Breast epithelium (tissue), 4 donors: ENCODE results near the gene AGAP1. TPM values are rescaled to one million over a fixed set of nuclear protein-coding genes. Genes with fewer than 3 reads are reported as not detected.

Source experiments
- DNase-seq, 2 donors: peaks; one replicate each; pipeline ENCODE4 v3.0.0-alpha.2; 2019; ENCODE audit warnings: low spot score in 2 of 2
- H3K27ac ChIP-seq, 2 donors: fragments of 200-600 bp; sonication (generic) in 1 of 2; one replicate each; pipeline ENCODE4 v1.5.1; 2016 to 2019; ENCODE audit warnings: mild to moderate bottlenecking in 1 of 2
- H3K27me3 ChIP-seq, 2 donors: fragments of 200-600 bp; sonication (generic) in 1 of 2; one replicate each; pipeline versions ENCODE4 v1.5.1 to v1.6.0; 2017 to 2019; ENCODE audit warnings: control low read depth in 1 of 2, mild to moderate bottlenecking in 1 of 2
- H3K36me3 ChIP-seq: fragments of 200-600 bp; one replicate; pipeline ENCODE4 v1.5.1; 2019
- H3K4me1 ChIP-seq, 2 donors: fragments of 200-600 bp; sonication (generic); one replicate each; pipeline ENCODE4 v1.5.1; 2016 to 2019; ENCODE audit warnings: control low read depth in 1 of 2
- H3K4me3 ChIP-seq, 3 donors: fragments of 200-600 bp; sonication (generic); 1 replicate in 2 of 3; 2 replicates in 1 of 3; pipeline ENCODE4 v1.5.1; 2016 to 2019; ENCODE audit warnings: mild to moderate bottlenecking in 3 of 3, moderate library complexity in 2 of 3
- H3K9me3 ChIP-seq, 2 donors: fragments of 200-600 bp; sonication (generic) in 1 of 2; one replicate each; pipeline ENCODE4 v1.5.1; 2016 to 2019; ENCODE audit warnings: control low read depth in 1 of 2
- POLR2A ChIP-seq: fragments of 450-650 bp; IDR thresholded peaks from one replicate; pipeline ENCODE4 v1.6.1; 2016; ENCODE audit warnings: antibody characterized with exemption, mild to moderate bottlenecking, moderate library complexity
- POLR2AphosphoS5 ChIP-seq, 3 donors: sonication (generic); formaldehyde crosslinking; IDR thresholded peaks; one replicate each; pipeline ENCODE4 v1.6.1; 2017; ENCODE audit warnings: antibody characterized with exemption in 3 of 3
- intact Hi-C: fragments of 100-400 bp; cut with DNase I; formaldehyde crosslinking; loops from one replicate; pipeline ENCODE4 v1.15.1; 2023; ENCODE audit warnings: low total_unique reads
- total RNA-seq, 3 donors: library from RNA; depleted of rRNA; stranded (reverse); fragments of >200 nt; gene quantifications; one replicate each; pipeline ENCODE4 v1.1.0, GENCODE V29; 2016
- TF ChIP-seq, protein P1 (sequence below), 3 donors: fragments of 450-650 bp; IDR thresholded peaks; one replicate each; pipeline ENCODE4 v1.5.1; 2016 to 2017; ENCODE audit warnings: antibody characterized with exemption in 3 of 3, mild to moderate bottlenecking in 3 of 3, moderate library complexity in 3 of 3

Gene AGAP1
- total RNA-seq, 3 donors from 2014 or later, result 19.7 to 27.1 (median 25.9) TPM

DNA sequence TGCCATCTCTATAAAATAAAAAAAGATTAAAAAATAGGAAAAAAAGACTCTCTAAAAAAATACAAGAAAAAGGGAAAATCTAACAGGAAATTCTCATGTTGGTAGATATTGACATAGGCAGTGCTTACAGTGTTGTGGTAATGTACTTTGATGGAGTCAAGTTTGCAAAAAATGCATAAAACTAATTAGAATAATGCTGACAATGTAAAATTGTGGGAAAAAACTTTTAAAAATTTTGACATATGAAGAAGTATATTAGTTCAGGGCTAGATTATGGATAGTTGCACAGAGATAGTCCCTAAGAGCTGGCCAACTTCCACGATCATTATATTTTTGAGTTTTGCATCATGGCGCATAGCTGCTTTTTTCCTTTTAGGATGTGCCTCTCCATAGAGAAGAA, 601.7 kb downstream of the AGAP1 start:
- intact Hi-C loops, result no loop called here
- no peaks in the 10 kb centered on the region for H3K36me3 ChIP-seq
- TF ChIP-seq POLR2AphosphoS5 (IDR thresholded peaks at IDR 0.05), result no peak
- TF ChIP-seq POLR2A, result no peak
- TF ChIP-seq, protein P1, sequence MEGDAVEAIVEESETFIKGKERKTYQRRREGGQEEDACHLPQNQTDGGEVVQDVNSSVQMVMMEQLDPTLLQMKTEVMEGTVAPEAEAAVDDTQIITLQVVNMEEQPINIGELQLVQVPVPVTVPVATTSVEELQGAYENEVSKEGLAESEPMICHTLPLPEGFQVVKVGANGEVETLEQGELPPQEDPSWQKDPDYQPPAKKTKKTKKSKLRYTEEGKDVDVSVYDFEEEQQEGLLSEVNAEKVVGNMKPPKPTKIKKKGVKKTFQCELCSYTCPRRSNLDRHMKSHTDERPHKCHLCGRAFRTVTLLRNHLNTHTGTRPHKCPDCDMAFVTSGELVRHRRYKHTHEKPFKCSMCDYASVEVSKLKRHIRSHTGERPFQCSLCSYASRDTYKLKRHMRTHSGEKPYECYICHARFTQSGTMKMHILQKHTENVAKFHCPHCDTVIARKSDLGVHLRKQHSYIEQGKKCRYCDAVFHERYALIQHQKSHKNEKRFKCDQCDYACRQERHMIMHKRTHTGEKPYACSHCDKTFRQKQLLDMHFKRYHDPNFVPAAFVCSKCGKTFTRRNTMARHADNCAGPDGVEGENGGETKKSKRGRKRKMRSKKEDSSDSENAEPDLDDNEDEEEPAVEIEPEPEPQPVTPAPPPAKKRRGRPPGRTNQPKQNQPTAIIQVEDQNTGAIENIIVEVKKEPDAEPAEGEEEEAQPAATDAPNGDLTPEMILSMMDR (IDR thresholded peaks at IDR 0.05), result no peak
- no peak overlapping the region for H3K27ac ChIP-seq
- H3K9me3 ChIP-seq, result no peaks in the 10 kb centered on the region
- no peak overlapping the region for H3K4me3 ChIP-seq
- DNase-seq, result no peak
- H3K27me3 ChIP-seq, result no peaks in the 10 kb centered on the region
- H3K4me1 ChIP-seq, result no peaks in the 10 kb centered on the region

DNA sequence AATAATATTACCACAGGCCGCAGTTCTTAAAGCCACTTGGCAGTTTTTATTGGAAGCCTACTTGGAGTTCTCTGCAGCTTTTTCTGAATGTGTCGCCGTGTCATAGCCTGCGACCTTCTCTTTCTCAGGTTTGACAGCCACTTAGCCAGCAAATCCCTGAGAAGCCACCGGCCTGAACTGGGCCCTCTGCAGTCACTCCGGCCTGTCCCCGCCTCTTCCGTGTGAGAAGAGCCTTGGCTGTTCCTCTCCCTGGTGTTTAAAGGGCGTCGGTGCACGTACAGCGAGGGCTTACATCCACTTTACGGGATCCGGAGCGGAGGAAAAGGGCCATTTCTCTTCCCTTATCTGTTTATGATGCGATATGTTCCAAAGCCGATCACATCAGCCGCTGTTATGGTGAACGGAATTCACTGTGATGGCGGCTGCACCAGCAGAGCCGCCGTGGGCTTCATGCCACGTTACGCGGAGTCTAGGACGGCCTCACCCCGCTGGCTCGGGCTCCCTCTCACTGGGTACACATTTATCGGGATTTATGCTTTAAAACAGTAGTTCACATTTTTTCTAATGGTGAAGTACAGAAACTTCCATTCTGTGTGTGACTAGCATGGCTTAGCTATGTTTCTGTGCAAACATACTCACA, 607.6 kb downstream of the AGAP1 start:
- no peak for DNase-seq
- no peak overlapping the region for H3K27ac ChIP-seq
- no peaks in the 10 kb centered on the region for H3K27me3 ChIP-seq
- H3K36me3 ChIP-seq, result no peaks in the 10 kb centered on the region
- no peak overlapping the region for H3K4me3 ChIP-seq
- H3K9me3 ChIP-seq, result no peaks in the 10 kb centered on the region
- H3K4me1 ChIP-seq, result no peaks in the 10 kb centered on the region
- TF ChIP-seq POLR2AphosphoS5 (IDR thresholded peaks at IDR 0.05), result no peak
- TF ChIP-seq POLR2A, result no peak
- TF ChIP-seq, protein P1 (IDR thresholded peaks at IDR 0.05), result no peak
- intact Hi-C loops, result no loop called here

DNA sequence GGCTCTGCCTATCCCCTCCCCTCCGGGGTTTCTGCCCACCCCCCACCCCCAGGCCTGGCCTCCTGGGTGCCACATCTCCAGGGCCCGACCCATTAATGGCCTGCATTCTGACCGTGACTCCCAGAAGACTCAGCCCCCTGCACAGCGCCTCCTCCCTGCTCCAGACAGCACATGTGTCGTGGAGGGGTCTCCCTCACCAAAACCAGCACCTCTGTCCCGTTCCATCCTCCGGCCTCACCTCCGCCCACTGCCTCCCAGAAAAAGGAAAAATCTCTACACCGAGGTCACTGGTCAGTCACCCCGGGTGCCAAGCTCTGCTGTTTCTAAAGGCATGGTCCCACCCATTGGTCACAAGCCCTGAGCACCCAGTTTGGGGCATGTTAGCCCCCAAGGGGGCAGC, 609.1 kb downstream of the AGAP1 start:
- Histone ChIP-seq H3K4me3 (no peak overlapping the region), H3K9me3 (no peaks in the 10 kb centered on the region), H3K27me3 (no peaks in the 10 kb centered on the region), H3K4me1 (no peaks in the 10 kb centered on the region), H3K36me3 (no peaks in the 10 kb centered on the region), H3K27ac (no peak overlapping the region)
- no peak for TF ChIP-seq POLR2A
- TF ChIP-seq POLR2AphosphoS5 (IDR thresholded peaks at IDR 0.05), result no peak
- TF ChIP-seq, protein P1 (IDR thresholded peaks at IDR 0.05), result no peak
- DNase-seq, result no peak
- intact Hi-C loops, result no loop called here

DNA sequence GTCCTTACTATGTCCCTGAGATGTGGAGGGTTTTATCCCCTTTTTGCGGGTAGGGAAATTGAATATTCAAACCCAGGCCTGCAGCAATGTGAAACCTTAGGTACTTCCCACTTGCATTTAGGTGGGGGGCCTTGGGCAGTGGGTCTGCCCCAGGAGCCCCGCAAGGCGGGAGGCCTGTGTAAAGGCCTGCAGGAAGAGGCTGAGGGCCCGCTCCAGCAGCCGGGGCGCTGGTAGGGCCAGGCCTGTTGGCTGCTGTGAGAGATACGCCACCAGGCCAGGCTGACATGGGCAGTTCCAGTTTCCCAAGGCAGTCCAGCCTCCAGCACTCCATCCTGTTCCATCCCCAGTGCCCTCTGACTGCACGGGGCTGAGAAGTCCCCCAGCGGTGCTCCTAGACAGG, 610.1 kb downstream of the AGAP1 start:
- intact Hi-C loops, result no loop called here
- H3K27me3 ChIP-seq, result no peaks in the 10 kb centered on the region
- TF ChIP-seq POLR2AphosphoS5 (IDR thresholded peaks at IDR 0.05) (no peak), POLR2A (no peak)
- TF ChIP-seq, protein P1 (IDR thresholded peaks at IDR 0.05), result no peak
- no peaks in the 10 kb centered on the region for H3K9me3 ChIP-seq
- DNase-seq, result no peak
- no peak overlapping the region for H3K27ac ChIP-seq
- H3K4me3 ChIP-seq, result no peak overlapping the region
- no peaks in the 10 kb centered on the region for H3K36me3 ChIP-seq
- no peaks in the 10 kb centered on the region for H3K4me1 ChIP-seq

DNA sequence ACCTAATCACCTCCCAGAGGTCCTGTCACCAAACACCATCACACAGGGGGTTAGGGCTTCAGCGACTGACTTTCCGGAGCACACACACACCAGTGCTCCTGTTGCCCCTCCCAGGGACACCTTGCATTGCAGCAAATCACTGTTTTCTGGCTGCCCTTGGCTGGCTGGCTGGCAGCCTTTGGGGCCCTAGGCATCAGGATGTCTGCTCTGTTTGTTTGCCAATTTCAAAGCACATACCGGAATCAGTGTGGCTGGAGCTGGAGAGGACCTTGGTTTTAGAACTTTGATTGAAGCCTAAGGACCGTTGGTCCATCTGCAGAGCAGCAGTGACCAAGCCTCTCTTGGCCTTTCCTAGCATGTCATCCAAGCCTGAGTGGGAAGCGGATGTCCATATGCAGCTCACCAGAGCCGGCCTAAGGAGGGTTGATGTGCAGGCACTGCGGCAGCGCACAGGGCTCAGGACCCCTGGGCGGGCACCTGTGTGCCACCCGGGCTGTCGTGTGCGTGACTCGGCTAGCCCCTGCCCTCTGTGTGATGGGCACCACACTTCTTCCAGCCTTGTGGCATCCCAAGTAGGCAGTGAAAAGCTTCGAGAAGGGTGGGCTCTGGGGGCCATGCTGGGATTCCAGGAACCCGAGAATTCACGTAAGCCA, 612.2 kb downstream of the AGAP1 start:
- DNase-seq, result no peak
- TF ChIP-seq POLR2A, result no peak
- no peak for TF ChIP-seq POLR2AphosphoS5 (IDR thresholded peaks at IDR 0.05)
- TF ChIP-seq, protein P1 (IDR thresholded peaks at IDR 0.05), result no peak
- H3K4me3 ChIP-seq, result no peak overlapping the region
- no peak overlapping the region for H3K27ac ChIP-seq
- intact Hi-C loops, result no loop called here
- no peaks in the 10 kb centered on the region for H3K4me1 ChIP-seq
- H3K36me3 ChIP-seq, result no peaks in the 10 kb centered on the region
- H3K27me3 ChIP-seq, result no peaks in the 10 kb centered on the region
- no peaks in the 10 kb centered on the region for H3K9me3 ChIP-seq
